ENCODE results near the gene LAMB3. TPM values are rescaled to one million over a fixed set of nuclear protein-coding genes. Genes with fewer than 3 reads are reported as not detected.

LAMB3 gene
- total and polyA plus RNA-seq, 10 of the 15 experiments (the other 5 are each of a cell fraction or from before 2014, with no cell fraction given), result 0.04 to 1.8 (median 0.10) TPM; not detected in 1

DNA sequence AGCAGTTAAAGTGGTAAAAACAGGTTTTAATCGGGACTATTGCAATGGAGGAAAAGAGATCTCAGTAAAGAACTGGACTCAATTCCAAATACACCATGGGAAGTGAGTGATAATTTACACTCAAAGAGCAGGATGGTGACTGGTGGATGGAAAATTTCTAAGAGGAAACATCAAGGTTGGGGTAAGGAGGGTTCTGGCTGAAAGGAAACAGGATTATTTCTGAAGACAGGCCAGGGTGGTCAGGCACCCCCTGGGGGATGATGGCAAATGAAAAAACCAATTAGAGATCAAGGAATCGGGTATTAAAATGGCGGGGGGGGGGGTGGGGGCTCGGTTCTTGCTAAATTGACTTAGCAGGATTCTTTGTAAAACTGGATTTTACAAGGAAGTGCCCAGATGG is 40.1 kb upstream of the LAMB3 start (continued):
- no peak for TF ChIP-seq ZZZ3 (IDR thresholded peaks at IDR 0.05; ENCODE audit: control insufficient read depth, insufficient read length, low read depth)
- no peak for TF ChIP-seq NR2C1 (IDR thresholded peaks at IDR 0.05)
- no peak for TF ChIP-seq ZBTB11 (CRISPR knock-in tag; IDR thresholded peaks at IDR 0.05)
- TF ChIP-seq IKZF1 (conservative IDR thresholded peaks at IDR 0.05), result no peak
- no peak for TF ChIP-seq ZNF217 (IDR thresholded peaks at IDR 0.05)
- TF ChIP-seq ZBED1 (IDR thresholded peaks at IDR 0.05; ENCODE audit: borderline replicate concordance), result no peak

- FAIRE-seq (no peak), ATAC-seq (no peak), DNase-seq (ENCODE audit: low read depth, low spot score) (no peak)
- ChIA-PET RAD21 (ENCODE audit: unreplicated experiment) (interaction anchor here (1.0 to 4.4 kb wide), 8 partner anchors 17 to 122 kb away, joined by 3 to 38 read pairs (median 5); partner anchors contain the start of genes G0S2 and LAMB3), SMC1A (ENCODE audit: uncharacterized antibody, unreplicated experiment) (interaction anchor here (1.0 to 14.7 kb wide), 17 partner anchors 9 to 123 kb away, joined by 3 to 128 read pairs (median 7); partner anchors contain the start of genes G0S2 and LAMB3), CTCF (interaction anchor here (0.9 to 15.2 kb wide), 17 partner anchors 9 to 117 kb away, joined by 3 to 307 read pairs (median 4); partner anchors contain the start of genes CAMK1G, G0S2, HSD11B1 and LAMB3), POLR2A (interaction anchor here (1.0 to 1.4 kb wide), 2 partner anchors 16 to 42 kb away, joined by 3 to 4 read pairs; partner anchors contain the start of gene G0S2)
- WGBS (ENCODE audit: insufficient coverage, insufficient replicate concordance, low lambda C conversion rate, missing lambda C conversion rate), result 42% methylated on average over 3 of the region's 3 CpGs
- Histone ChIP-seq H3K4me2 (ENCODE audit: control insufficient read depth, insufficient read depth) (no peak overlapping the region), H3K9me3 (replicated peaks; ENCODE audit: control insufficient read depth, insufficient read depth, low read length) (no peaks in the 10 kb centered on the region), H3K36me3 (ENCODE audit: control insufficient read depth in 2 of 2, insufficient read depth in 2 of 2, low read length in 1 of 2) (no peaks in the 10 kb centered on the region), H3K4me1 (ENCODE audit: control insufficient read depth, insufficient read depth, low read length) (no peaks in the 10 kb centered on the region), H3K9ac (ENCODE audit: control insufficient read depth, insufficient read depth, low read length) (no peak overlapping the region), H3K79me2 (ENCODE audit: control insufficient read depth, insufficient read depth, low read length) (no peaks in the 10 kb centered on the region), H3K27ac (ENCODE audit: control insufficient read depth, insufficient read depth) (no peak overlapping the region), H3K4me3 (no peak overlapping the region), H3K27me3 (replicated peaks in 1 of 2; ENCODE audit: control insufficient read depth in 2 of 2, insufficient read depth in 2 of 2, low read length in 1 of 2) (no peaks in the 10 kb centered on the region), H2AFZ (ENCODE audit: control insufficient read depth, low read depth, low read length) (no peak overlapping the region), H4K20me1 (ENCODE audit: control insufficient read depth, insufficient read depth) (no peaks in the 10 kb centered on the region)
- in situ Hi-C loops (cut with MboI), result no loop called here
- BruUV-seq (replicated peaks), result no TSS peak
- intact Hi-C loops (cut with micrococcal nuclease; ENCODE audit: unreplicated experiment), result no loop called here
- TF ChIP-seq SREBF2 (IDR thresholded peaks at IDR 0.05; ENCODE audit: low read length), result no peak
- TF ChIP-seq CEBPB (IDR thresholded peaks at IDR 0.05; ENCODE audit: borderline replicate concordance in 1 of 2, low read depth in 2 of 2, low read length in 2 of 2), result no peak
- no peak for TF ChIP-seq ZNF274 (IDR thresholded peaks at IDR 0.05; ENCODE audit: insufficient read depth, insufficient read length)
- no peak for TF ChIP-seq CBX3 (IDR thresholded peaks at IDR 0.05; ENCODE audit: borderline replicate concordance, low read depth)
- TF ChIP-seq, protein P1, sequence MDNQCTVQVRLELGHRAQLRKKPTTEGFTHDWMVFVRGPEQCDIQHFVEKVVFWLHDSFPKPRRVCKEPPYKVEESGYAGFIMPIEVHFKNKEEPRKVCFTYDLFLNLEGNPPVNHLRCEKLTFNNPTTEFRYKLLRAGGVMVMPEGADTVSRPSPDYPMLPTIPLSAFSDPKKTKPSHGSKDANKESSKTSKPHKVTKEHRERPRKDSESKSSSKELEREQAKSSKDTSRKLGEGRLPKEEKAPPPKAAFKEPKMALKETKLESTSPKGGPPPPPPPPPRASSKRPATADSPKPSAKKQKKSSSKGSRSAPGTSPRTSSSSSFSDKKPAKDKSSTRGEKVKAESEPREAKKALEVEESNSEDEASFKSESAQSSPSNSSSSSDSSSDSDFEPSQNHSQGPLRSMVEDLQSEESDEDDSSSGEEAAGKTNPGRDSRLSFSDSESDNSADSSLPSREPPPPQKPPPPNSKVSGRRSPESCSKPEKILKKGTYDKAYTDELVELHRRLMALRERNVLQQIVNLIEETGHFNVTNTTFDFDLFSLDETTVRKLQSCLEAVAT (IDR thresholded peaks at IDR 0.05), result no peak
- TF ChIP-seq SKIL (IDR thresholded peaks at IDR 0.05; ENCODE audit: low read depth, poor library complexity, severe bottlenecking), result no peak
- no peak for TF ChIP-seq ATF2 (IDR thresholded peaks at IDR 0.05; ENCODE audit: low read length)
- TF ChIP-seq NR2C1 (IDR thresholded peaks at IDR 0.05), result no peak
- TF ChIP-seq NR2C2 (IDR thresholded peaks at IDR 0.05; ENCODE audit: borderline replicate concordance, control insufficient read depth, insufficient read length, low read depth), result no peak
- TF ChIP-seq POLR2AphosphoS2 (IDR thresholded peaks at IDR 0.05; ENCODE audit: low read depth, low read length), result no peak
Observed at GRCh38 chr1:209691237-209691636, 39.0 kb upstream of the LAMB3 start.
